MM.1S (cell line): ENCODE results near the gene PSMD1.

ENCODE experiments used
- DNase-seq: peaks from one replicate; pipeline ENCODE4 v3.0.0-alpha.2; 2015
- H2AFZ ChIP-seq: fragments of 300-600 bp; sonication (generic); 2 replicates; pipeline ENCODE4 v1.6.0; 2016; ENCODE audit warnings: antibody characterized with exemption, low read length
- H3F3A ChIP-seq: fragments of 300-600 bp; sonication (generic); 2 replicates; pipeline ENCODE4 v1.6.1; 2016; ENCODE audit warnings: mild to moderate bottlenecking, antibody characterized with exemption, low read length, moderate library complexity, mixed read lengths; ENCODE audit not compliant: insufficient read depth
- H3K27ac ChIP-seq: fragments of 300-600 bp; sonication (generic); 2 replicates; pipeline ENCODE4 v1.5.1; 2016; ENCODE audit warnings: mild to moderate bottlenecking, low read length
- H3K27me3 ChIP-seq: fragments of 300-600 bp; sonication (generic); replicated peaks from 2 replicates; pipeline ENCODE4 v1.6.0; 2016; ENCODE audit warnings: low read length; ENCODE audit not compliant: insufficient read depth
- H3K36me3 ChIP-seq: fragments of 300-600 bp; sonication (generic); replicated peaks from 2 replicates; pipeline ENCODE4 v1.6.1; 2016; ENCODE audit warnings: mild to moderate bottlenecking, low read length, mixed read lengths; ENCODE audit not compliant: insufficient read depth
- H3K4me1 ChIP-seq: fragments of 300-600 bp; sonication (generic); 2 replicates; pipeline ENCODE4 v1.6.1; 2016; ENCODE audit warnings: low read length, mixed read lengths
- H3K4me2 ChIP-seq: fragments of 300-600 bp; sonication (generic); 2 replicates; pipeline ENCODE4 v1.6.0; 2016; ENCODE audit warnings: low read depth, low read length
- H3K4me3 ChIP-seq: fragments of 300-600 bp; sonication (generic); 2 replicates; pipeline ENCODE4 v1.5.1; 2016; ENCODE audit warnings: low read length, mixed read lengths
- H3K79me2 ChIP-seq: fragments of 300-600 bp; sonication (generic); 2 replicates; pipeline ENCODE4 v1.6.1; 2016; ENCODE audit warnings: mixed run types, low read length, mixed read lengths
- H3K9ac ChIP-seq: fragments of 300-600 bp; sonication (generic); 2 replicates; pipeline ENCODE4 v1.6.1; 2016; ENCODE audit warnings: low read length, mixed read lengths
- H3K9me2 ChIP-seq: fragments of 300-600 bp; sonication (generic); replicated peaks from 2 replicates; pipeline ENCODE4 v1.6.1; 2016; ENCODE audit warnings: mild to moderate bottlenecking, low read length, mixed read lengths; ENCODE audit not compliant: insufficient read depth
- H3K9me3 ChIP-seq: fragments of 300-600 bp; sonication (generic); replicated peaks from 2 replicates; pipeline ENCODE4 v1.6.1; 2016; ENCODE audit warnings: mild to moderate bottlenecking, low read length, mixed read lengths; ENCODE audit not compliant: insufficient read depth
- H4K20me1 ChIP-seq: fragments of 300-600 bp; sonication (generic); 2 replicates; pipeline ENCODE4 v1.6.1; 2016; ENCODE audit warnings: mild to moderate bottlenecking, low read length, moderate library complexity, mixed read lengths; ENCODE audit not compliant: insufficient read depth
- EZH2 ChIP-seq: fragments of 300-600 bp; sonication (generic); optimal IDR thresholded peaks from 2 replicates; pipeline ENCODE3; 2017; ENCODE audit warnings: low read depth, mild to moderate bottlenecking, antibody characterized with exemption, low read length, mixed read lengths
- EZH2phosphoT487 ChIP-seq: fragments of 300-600 bp; sonication (generic); IDR thresholded peaks from 2 replicates; pipeline ENCODE4 v1.6.1; 2018; ENCODE audit warnings: antibody characterized with exemption, low read length
- TF ChIP-seq, protein P1 (sequence below): fragments of 300-600 bp; sonication (generic); IDR thresholded peaks from 2 replicates; pipeline ENCODE4 v1.5.1; 2016; ENCODE audit warnings: antibody characterized with exemption, low read length, mixed read lengths

PSMD1 gene

DNA sequence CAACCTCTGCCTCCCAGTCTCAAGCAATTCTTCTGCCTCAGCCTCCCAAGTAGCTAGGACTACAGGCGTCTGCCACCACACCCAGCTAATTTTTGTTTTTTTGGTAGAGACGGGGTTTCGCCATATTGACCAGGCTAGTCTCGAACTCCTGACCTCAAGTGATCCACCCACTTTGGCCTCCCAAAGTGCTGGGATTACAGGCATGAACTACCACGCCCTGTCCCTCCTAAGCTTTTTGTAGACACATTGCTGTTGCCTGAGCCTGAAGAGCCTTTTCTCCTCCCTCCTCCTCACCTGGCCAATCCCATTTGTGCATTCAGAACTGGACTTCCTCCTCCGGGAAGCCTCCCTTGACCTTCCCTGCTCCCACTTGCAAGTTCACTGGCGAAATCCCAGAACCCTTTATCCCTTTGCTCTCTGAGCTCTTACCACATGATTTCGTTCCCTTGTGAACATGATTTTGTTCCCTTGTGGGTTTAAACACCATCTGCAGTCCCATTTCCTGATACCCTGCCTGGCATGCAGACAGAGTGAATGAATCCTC, 16.8 kb upstream of the PSMD1 start:
- Histone ChIP-seq H2AFZ (no peak overlapping the region), H3K27ac (no peak overlapping the region), H3K36me3 (no peaks in the 10 kb centered on the region), H3K4me3 (no peak overlapping the region), H3K9me2 (no peaks in the 10 kb centered on the region), H3K27me3 (peaks cover 7% of the 10 kb centered on the region; the same call in 1 of the 2 replicates), H3K9me3 (no peaks in the 10 kb centered on the region), H3F3A (no peaks in the 10 kb centered on the region), H4K20me1 (no peaks in the 10 kb centered on the region), H3K9ac (no peak overlapping the region), H3K79me2 (no peaks in the 10 kb centered on the region), H3K4me1 (no peaks in the 10 kb centered on the region), H3K4me2 (no peak overlapping the region)
- no peak for DNase-seq
- TF ChIP-seq EZH2 (no peak), EZH2phosphoT487 (no peak)
- TF ChIP-seq, protein P1, sequence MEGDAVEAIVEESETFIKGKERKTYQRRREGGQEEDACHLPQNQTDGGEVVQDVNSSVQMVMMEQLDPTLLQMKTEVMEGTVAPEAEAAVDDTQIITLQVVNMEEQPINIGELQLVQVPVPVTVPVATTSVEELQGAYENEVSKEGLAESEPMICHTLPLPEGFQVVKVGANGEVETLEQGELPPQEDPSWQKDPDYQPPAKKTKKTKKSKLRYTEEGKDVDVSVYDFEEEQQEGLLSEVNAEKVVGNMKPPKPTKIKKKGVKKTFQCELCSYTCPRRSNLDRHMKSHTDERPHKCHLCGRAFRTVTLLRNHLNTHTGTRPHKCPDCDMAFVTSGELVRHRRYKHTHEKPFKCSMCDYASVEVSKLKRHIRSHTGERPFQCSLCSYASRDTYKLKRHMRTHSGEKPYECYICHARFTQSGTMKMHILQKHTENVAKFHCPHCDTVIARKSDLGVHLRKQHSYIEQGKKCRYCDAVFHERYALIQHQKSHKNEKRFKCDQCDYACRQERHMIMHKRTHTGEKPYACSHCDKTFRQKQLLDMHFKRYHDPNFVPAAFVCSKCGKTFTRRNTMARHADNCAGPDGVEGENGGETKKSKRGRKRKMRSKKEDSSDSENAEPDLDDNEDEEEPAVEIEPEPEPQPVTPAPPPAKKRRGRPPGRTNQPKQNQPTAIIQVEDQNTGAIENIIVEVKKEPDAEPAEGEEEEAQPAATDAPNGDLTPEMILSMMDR, result no peak

DNA sequence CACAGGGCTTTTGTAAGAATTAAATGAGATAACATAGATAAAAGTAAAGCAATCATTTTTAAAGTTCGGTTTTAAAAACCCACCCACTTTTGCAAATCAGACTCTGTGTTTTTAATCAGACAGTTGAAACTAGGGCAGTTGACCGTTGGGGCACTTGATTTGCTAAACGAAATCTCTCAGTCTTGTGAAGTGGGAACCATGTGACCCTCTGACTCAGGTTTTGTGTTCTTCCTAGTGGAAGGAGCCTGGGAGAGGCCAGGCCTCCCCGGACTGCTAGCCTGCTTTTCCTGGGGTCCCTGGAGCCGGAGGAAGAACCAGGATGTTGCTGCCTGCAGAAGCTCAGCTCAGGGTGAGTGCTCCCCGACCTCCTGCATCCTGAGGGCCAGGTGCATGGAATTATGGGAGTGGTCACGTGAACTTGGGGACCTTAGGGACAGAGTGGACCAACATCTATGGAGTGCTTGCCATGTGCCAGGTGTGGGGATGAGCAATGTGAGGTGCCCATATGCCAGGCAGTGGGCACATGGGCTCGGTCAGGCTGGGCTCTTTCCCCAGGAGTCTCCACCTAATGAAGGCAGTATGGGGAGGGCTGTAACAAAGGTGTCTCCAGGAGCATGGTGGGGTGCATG, 15.5 kb upstream of the PSMD1 start:
- no peak overlapping the region for H3K4me2 ChIP-seq
- H3K4me1 ChIP-seq, result no peaks in the 10 kb centered on the region
- peaks cover 7% of the 10 kb centered on the region; the same call in 1 of the 2 replicates for H3K27me3 ChIP-seq
- H3K36me3 ChIP-seq, result no peaks in the 10 kb centered on the region
- H2AFZ ChIP-seq, result no peak overlapping the region
- no peak overlapping the region for H3K4me3 ChIP-seq
- no peaks in the 10 kb centered on the region for H3K9me3 ChIP-seq
- no peaks in the 10 kb centered on the region for H3K79me2 ChIP-seq
- no peak for DNase-seq
- no peaks in the 10 kb centered on the region for H4K20me1 ChIP-seq
- TF ChIP-seq EZH2 (no peak), EZH2phosphoT487 (no peak)
- TF ChIP-seq, protein P1, result no peak
- no peak overlapping the region for H3K9ac ChIP-seq
- H3F3A ChIP-seq, result no peaks in the 10 kb centered on the region
- no peak overlapping the region for H3K27ac ChIP-seq
- H3K9me2 ChIP-seq, result no peaks in the 10 kb centered on the region

DNA sequence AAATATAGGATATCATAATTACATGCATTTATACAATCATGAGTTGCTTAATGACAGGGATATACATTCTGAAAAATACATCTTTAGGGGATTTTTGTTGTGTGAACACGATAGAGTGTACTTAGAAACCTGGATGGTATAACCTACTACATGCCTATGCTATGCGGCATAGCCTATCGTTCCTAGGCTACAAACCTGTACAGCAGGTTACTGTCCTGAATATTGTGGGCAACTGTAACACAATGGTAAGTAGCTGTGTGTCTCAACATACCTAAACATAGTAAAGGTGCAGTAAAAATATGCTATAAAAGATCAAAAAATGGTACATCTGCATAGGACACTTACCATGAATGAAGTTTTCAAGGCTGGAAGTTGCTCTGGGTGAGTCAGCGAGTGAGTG, 12.9 kb upstream of the PSMD1 start:
- Histone ChIP-seq H3K9me2 (no peaks in the 10 kb centered on the region), H3K27ac (no peak overlapping the region), H3F3A (no peaks in the 10 kb centered on the region), H3K79me2 (no peaks in the 10 kb centered on the region), H3K36me3 (no peaks in the 10 kb centered on the region), H2AFZ (no peak overlapping the region), H3K4me3 (no peak overlapping the region), H3K9ac (no peak overlapping the region), H3K9me3 (no peaks in the 10 kb centered on the region), H3K27me3 (no peaks in the 10 kb centered on the region), H3K4me2 (no peak overlapping the region), H3K4me1 (no peaks in the 10 kb centered on the region), H4K20me1 (no peaks in the 10 kb centered on the region)
- TF ChIP-seq EZH2phosphoT487, result no peak
- TF ChIP-seq, protein P1, result no peak
- TF ChIP-seq EZH2, result no peak
- DNase-seq, result no peak
